Measurements from ENCODE around the gene RNF208.

RNF208 gene

DNA sequence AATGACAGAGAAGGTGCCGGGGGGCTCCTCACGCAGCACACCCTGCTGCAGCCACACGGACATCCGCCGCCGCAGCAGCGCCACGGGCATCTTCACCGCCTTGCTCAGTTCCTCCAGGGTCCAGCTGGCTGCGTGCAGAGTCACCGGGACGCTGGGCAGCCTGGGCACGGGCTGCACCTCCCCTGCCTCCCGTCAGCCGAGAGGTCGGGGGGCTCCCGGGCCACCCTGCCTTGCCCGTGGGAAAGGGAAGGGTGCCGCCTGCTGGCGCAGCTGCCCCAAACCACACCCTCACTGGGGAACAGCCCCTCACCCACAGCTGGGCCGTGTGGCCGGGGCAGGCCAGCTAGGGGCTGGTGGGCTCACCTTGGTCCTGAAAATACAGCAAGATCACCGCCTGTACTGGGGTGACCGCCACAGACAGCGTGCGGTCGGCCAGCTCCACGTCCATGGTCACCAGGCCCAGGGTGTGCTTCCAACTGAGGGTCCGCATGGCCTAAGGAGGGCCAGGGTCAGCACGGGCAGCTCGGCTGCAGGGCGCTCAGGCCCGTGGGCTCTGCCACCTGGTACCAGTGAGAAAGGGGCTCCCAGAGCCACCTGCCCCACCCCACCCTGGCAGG, 46.6 kb downstream of the RNF208 start:
- DNase-seq (ENCODE audit: low read depth): no peak

DNA sequence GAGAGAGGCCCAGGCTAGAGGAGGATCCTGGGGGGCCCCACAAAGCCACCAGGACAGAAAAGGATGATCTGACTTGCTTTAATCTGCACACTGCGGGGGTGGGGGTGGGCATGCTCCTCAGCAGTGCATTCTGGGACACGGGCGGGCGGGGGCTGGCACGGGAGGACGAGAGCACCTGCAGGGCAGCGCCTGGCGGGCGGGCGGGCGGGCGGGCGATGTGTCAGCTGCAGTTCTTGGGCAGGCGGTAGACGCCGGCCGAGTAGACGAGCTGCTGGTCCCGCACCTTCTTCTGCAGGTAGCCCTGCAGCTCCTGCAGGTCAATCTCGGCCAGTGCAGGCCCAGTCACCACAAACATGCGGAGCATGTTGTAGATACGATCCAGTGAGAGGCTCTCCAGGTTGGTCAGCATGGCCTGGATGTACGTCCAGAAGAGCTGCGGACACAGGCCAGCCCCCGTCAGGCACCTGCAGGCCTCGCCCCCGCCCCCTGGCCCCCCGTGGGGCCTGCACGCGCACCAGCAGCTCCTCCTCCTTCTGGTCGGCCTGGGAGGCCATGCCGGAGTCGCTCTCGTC, 47.2 kb downstream of the RNF208 start:
- DNase-seq (ENCODE audit: low read depth): no peak

DNA sequence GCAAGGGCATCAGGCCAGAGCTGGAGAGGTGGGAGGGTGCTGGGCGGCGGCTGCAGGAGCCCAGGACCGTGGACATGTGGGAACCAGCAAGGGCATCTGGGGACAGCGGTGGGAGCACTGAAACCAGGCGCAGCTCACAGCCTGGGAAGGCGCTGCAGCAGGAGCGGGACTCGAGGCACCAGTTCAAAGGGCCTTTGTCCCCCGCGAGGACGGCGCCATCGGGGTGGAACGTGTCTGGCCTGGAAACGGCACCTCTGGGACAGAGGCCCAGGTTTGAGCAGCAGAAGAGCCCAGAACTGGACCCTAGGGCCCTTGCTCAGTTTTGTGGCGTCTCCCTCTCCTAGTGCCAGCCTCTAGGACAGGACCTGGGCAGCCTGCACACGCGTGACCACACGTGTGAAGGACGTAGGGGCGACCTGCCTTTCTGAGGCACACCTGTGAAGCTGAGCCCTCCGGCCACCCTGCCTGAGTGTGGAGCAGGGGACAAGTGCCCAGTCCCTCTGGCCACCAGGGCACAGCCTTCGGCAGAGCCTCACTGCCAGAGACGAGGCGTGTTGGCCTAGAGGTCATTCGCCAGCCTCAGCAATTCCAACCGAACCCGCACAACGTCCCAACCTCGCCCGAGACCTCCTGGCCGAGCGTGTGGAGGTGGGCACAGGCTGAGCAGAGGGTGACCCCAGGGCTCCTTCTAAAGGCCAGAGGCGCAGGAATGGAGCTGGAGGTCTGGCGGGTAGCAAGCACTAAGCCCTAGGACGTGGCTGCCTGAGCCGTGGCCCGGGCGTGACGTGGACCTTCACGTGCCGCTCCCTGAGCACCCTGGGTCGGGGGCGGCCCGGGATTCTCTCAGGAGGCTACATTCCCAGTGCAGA, 48.0 kb downstream of the RNF208 start:
- no peak for DNase-seq (ENCODE audit: low read depth)

DNA sequence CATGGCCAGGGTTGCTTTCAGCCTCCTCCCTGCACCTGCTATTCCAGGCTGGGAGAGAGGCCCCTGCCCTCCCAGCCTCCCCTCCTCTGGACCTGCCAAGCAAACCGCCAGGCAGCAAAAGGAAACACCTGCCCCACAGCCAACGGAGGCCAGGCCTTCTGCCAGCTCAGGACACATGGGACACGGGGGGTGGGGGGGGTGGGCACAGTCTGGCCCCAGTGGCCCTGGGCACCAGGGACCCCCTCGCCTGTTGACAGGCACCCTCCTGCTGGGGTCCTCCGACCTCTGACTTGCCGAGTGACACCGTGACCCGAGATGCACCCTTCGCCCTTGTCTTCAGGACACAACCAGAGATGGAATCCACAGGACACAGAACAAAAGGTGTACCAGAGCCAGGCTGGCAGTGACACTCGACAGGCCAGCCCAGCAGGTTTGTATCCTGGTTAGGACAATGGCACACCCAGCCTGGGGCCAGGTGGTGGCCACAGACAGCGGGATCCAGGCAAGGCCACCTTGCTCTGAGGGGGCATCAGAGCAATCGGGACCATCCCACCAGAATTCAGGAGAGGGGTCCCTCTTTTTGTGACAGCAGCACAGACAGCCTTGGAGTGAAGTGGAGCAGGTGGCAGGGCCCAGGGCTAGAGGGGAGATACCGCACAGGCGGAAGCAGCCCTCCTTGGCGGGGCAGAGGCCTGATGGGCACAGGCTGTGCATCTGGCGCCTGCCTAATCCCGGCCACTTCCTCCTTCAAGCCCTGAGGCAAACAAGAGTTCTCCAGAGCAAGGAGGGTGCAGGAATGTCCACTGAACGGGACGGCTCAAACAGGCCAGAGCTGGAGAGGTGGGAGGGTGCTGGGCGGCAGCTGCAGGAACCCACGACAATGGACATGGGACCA, 48.9 kb downstream of the RNF208 start:
- DNase-seq (ENCODE audit: low read depth): no peak

DNA sequence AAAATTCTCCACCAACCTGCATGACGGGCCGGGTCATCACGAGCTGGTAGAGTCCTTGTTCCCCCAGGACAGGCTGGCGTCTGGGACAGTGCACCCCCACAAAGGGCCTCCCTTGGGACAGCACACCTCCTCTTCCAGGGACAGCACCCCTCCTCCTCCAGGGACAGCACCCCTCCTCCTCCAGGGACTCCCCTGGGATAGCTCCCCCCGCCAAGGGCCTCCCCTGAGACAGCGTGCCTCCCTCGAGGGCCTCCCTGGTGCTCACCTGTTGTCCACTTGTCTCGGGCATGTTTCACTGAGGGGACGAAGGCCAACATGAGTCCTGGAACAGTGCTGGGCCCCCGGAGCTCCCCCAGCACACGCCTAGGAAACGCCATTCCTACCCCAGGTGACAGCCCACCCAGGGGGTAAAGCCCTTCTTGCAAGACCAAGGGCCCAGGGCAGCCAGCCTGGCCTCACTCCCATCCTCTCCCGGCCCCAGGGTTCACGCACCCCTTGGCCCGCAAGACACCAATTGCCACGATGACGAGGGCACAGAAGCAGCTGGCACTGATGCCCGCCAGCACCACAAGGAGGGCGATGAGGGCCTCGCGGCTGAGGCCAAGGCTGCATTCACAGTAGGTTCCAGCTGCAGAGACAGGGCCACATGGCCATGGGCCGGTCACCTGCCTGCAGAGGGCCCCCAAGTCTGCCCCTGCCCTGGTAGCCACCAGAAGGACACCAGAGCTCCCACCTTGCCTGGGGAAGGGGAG, 50.7 kb downstream of the RNF208 start:
- DNase-seq (ENCODE audit: low read depth): no peak

DNA sequence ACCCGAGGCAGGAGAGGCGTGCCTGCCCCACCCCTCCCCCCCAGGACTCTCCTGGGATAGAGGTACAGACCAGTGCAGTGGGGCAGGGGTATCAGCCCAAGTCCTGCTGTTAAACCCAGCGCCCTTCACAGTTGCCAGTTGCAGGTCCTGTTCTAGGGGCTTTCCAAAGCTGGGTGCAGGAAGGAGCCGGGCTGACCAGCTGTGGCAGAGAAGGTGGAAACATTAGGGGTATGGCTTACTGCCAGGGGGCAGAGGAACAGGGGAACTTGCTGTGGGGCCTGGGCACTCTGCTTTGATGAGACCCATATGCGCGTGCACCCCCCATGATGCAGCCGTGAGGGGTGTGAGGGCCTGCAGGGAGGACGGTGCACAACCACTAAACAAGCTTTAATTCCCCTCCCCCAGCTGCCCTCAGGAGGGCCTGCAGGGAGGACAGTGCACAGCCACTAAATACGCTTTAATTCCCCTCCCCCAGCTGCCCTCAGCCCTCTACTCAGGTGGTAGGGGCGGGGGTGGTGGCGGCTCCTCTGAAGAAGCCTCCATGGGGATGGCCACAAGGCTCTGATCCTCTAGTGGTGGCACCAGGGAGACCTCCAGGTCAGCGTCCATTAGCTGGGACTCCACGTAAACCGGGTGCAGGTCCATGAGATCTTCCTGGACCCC, 51.4 kb downstream of the RNF208 start:
- DNase-seq (ENCODE audit: low read depth): no peak

All from HS-5 (cell line).